Activated naive CD8-positive, alpha-beta T cell treated with anti-CD3 and anti-CD28 coated beads, Interleukin-2, amount 50 U/mL, for 24 hours (primary cell): Measurements from ENCODE around the gene FAAP24.
"Not testable (repeated sequence)": the region's sequence is repeated elsewhere in the genome, so short reads cannot be mapped to it uniquely, and the experiment has no call there.

Experiments
- ATAC-seq: fragments of 150-1000 bp; cut with Tn5 transposase; one replicate; pipeline ENCODE4 v1.10.0; 2021
- DNase-seq: peaks from one replicate; pipeline ENCODE4 v3.0.0; 2021
- H3K27ac Mint-ChIP-seq: one replicate; pipeline ENCODE4 v1.8.0; 2021; ENCODE audit warnings: mild to moderate bottlenecking, mixed read lengths
- H3K27me3 Mint-ChIP-seq: one replicate; pipeline ENCODE4 v1.8.0; 2021; ENCODE audit warnings: mixed read lengths
- H3K36me3 Mint-ChIP-seq: one replicate; pipeline ENCODE4 v1.8.0; 2021; ENCODE audit warnings: low read depth, mixed read lengths
- H3K4me1 Mint-ChIP-seq: one replicate; pipeline ENCODE4 v1.8.0; 2021; ENCODE audit warnings: mixed read lengths
- H3K4me3 Mint-ChIP-seq: one replicate; pipeline ENCODE4 v1.8.0; 2021; ENCODE audit warnings: mild to moderate bottlenecking, moderate library complexity, mixed read lengths
- H3K9me3 Mint-ChIP-seq: one replicate; pipeline ENCODE4 v1.8.0; 2021; ENCODE audit warnings: mixed read lengths

The FAAP24 gene

GRCh38 chr19:32977813-32978212 is 5.8 kb downstream of the FAAP24 start:
- ATAC-seq, H3K4me1 Mint-ChIP-seq, H3K4me3 Mint-ChIP-seq, H3K9me3 Mint-ChIP-seq, H3K27me3 Mint-ChIP-seq, DNase-seq, H3K27ac Mint-ChIP-seq, H3K36me3 Mint-ChIP-seq: not testable (repeated sequence)

GRCh38 chr19:32979807-32980206 is 7.8 kb downstream of the FAAP24 start:
- H3K4me1 Mint-ChIP-seq, H3K36me3 Mint-ChIP-seq, DNase-seq, H3K9me3 Mint-ChIP-seq, H3K4me3 Mint-ChIP-seq, H3K27ac Mint-ChIP-seq, H3K27me3 Mint-ChIP-seq, ATAC-seq: not testable (repeated sequence)

DNA sequence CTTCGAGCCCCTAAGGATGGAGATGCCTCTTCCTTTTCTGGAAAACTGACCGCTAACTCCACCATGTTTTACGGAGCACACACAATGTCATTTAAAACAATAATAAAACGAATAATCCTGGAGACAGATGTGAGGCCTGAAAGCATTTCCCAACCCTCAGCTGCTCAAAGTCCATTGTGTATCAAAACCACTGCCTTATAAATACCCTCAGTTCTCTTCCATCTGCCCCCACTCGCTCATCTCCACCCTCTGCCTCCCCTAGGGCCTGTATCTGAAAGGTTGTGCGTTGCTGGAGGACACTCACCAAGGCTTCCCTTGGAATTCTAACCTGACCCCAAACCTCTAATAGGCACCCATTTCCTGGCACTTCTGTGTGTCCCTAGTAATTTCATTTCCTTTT is 10.4 kb downstream of the FAAP24 start:
- not testable (repeated sequence) for H3K9me3 Mint-ChIP-seq, ATAC-seq, H3K36me3 Mint-ChIP-seq, DNase-seq, H3K4me1 Mint-ChIP-seq, H3K4me3 Mint-ChIP-seq, H3K27me3 Mint-ChIP-seq, H3K27ac Mint-ChIP-seq

GRCh38 chr19:32988254-32988653 is 16.2 kb downstream of the FAAP24 start:
- H3K27me3 Mint-ChIP-seq, H3K4me3 Mint-ChIP-seq, DNase-seq, H3K9me3 Mint-ChIP-seq, H3K36me3 Mint-ChIP-seq, ATAC-seq, H3K4me1 Mint-ChIP-seq, H3K27ac Mint-ChIP-seq: not testable (repeated sequence)

DNA sequence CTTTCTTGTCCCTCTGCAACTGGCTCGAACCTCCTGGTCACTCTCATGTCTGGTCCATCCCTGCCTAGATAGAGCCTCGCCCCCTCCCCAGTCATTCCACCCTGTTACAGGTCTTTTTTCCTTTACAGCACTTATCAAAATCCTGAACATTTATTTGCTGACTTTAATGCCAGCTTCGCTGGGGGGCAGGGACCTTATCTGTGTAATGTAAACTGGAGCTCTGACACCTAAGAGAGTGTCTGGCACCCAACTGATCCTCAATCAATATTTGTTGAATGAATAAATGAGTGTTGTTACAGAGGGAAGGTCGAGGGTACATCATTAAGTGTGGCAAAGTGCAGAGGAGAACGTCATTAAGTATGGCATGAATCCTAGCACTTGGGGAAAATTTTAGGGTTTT is 16.7 kb downstream of the FAAP24 start:
- H3K36me3 Mint-ChIP-seq, result peaks cover 2% of the 10 kb centered on the region
- DNase-seq, result no peak
- H3K4me3 Mint-ChIP-seq, result no peak overlapping the region
- H3K4me1 Mint-ChIP-seq, result no peaks in the 10 kb centered on the region
- no peaks in the 10 kb centered on the region for H3K27me3 Mint-ChIP-seq
- no peaks in the 10 kb centered on the region for H3K9me3 Mint-ChIP-seq
- no peak overlapping the region for H3K27ac Mint-ChIP-seq
- no peak for ATAC-seq

- ATAC-seq, H3K27ac Mint-ChIP-seq, H3K4me1 Mint-ChIP-seq, DNase-seq, H3K36me3 Mint-ChIP-seq, H3K9me3 Mint-ChIP-seq, H3K4me3 Mint-ChIP-seq, H3K27me3 Mint-ChIP-seq: not testable (repeated sequence)
Observed at GRCh38 chr19:32995966-32996365, 23.9 kb downstream of the FAAP24 start.

DNA sequence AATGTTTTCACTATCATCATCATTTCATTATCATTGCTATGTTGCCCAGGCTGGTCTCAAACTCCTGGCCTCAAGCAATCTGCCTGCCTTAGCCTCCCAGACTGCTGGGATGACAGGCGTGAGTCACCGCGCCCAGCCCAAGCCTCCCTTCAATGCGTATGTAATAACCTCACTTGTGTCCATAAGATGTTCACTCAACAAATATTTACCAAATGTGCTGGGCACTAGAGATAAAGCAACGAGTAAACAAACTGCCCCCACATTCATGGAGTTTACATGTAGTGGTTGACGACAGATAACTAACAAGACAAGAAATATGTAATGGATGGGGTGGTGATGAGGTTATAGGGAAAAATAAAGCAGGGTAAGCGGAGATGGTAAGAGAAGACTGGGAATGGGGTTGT is 25.0 kb downstream of the FAAP24 start:
- not testable (repeated sequence) for H3K9me3 Mint-ChIP-seq, ATAC-seq, H3K27me3 Mint-ChIP-seq, H3K27ac Mint-ChIP-seq, H3K4me1 Mint-ChIP-seq, DNase-seq, H3K36me3 Mint-ChIP-seq, H3K4me3 Mint-ChIP-seq

GRCh38 chr19:32997716-32998355 is 25.8 kb downstream of the FAAP24 start:
- ATAC-seq, result no peak
- no peak overlapping the region for H3K4me3 Mint-ChIP-seq
- H3K4me1 Mint-ChIP-seq, result peaks cover 6% of the 10 kb centered on the region
- no peaks in the 10 kb centered on the region for H3K36me3 Mint-ChIP-seq
- H3K27ac Mint-ChIP-seq, result no peak overlapping the region
- DNase-seq, result no peak
- H3K27me3 Mint-ChIP-seq, result no peaks in the 10 kb centered on the region
- H3K9me3 Mint-ChIP-seq, result no peaks in the 10 kb centered on the region

DNA sequence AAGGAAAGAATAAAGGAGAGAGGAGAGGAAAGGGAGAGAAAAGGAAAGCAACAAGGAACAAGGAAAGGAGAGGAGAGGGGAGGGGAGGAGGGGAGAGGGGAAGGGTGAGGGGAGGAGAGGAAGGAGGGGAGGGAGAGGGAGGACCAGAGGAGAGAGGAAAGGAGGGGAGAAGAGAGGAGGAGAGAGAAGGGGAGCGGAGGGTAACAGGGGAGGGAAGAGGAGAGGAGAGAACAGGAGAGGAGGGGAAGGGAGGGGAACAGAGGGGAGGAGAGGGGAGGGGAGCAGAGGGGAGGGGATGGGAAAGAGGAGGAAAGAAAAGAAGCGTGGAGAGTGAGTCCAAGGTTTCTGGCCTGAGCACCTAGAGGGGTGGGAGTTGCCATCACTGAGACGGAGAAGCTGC is 26.7 kb downstream of the FAAP24 start:
- no peaks in the 10 kb centered on the region for H3K27me3 Mint-ChIP-seq
- H3K4me1 Mint-ChIP-seq, result peaks cover 6% of the 10 kb centered on the region
- no peaks in the 10 kb centered on the region for H3K9me3 Mint-ChIP-seq
- no peaks in the 10 kb centered on the region for H3K36me3 Mint-ChIP-seq
- no peak overlapping the region for H3K4me3 Mint-ChIP-seq
- no peak overlapping the region for H3K27ac Mint-ChIP-seq
- ATAC-seq (no peak), DNase-seq (no peak)

DNA sequence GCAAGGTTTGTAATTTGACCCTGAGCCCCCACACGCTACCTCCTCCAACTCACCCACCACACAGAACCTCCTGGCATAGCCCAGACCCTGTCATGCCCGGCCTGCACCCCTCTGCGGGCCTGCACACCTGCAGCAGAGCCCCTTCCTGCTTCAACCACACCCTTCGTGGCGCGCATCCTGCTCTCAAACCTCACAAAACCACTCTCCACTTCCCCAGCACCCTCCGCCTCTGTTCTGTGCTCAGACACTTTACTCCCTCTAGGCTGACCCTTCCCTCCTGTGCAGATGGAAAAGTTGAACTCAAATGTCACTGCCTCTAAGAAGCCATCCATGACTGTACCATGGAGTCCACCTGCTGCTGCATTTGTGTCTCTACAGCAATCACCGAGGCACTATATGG is 28.5 kb downstream of the FAAP24 start:
- H3K36me3 Mint-ChIP-seq, result peaks cover under 1% of the 10 kb centered on the region
- H3K4me3 Mint-ChIP-seq, result no peak overlapping the region
- H3K27ac Mint-ChIP-seq, result peak overlapping the region; percentile 23
- DNase-seq, result no peak
- H3K4me1 Mint-ChIP-seq, result peaks cover 6% of the 10 kb centered on the region
- no peaks in the 10 kb centered on the region for H3K27me3 Mint-ChIP-seq
- no peaks in the 10 kb centered on the region for H3K9me3 Mint-ChIP-seq
- peak; percentile 71 for ATAC-seq

DNA sequence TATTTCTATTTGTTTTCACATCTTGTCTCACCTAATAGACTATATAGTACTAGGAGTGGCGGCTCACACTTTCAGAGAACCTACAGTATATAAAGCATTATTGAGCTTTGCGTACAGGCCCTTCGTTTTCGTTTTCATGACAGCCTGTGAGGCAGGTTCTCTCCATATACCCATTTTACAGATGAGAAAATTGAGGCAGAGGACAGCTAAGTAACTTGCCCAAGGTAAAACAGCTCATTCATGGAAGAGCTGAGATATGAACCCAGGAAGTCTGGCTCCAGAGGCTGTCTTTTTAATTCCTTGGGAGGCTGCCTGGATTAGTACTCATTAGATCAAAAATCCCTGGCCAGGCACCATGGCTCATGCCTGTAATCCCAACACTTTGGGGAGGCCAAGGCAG is 28.9 kb downstream of the FAAP24 start:
- ATAC-seq (no peak), DNase-seq (no peak)
- Mint-ChIP-seq H3K36me3 (peaks cover 2% of the 10 kb centered on the region), H3K9me3 (no peaks in the 10 kb centered on the region), H3K27ac (peak overlapping the region; percentile 23), H3K4me1 (peaks cover 6% of the 10 kb centered on the region), H3K4me3 (no peak overlapping the region), H3K27me3 (no peaks in the 10 kb centered on the region)

- not testable (repeated sequence) for H3K36me3 Mint-ChIP-seq, H3K4me1 Mint-ChIP-seq, H3K4me3 Mint-ChIP-seq, H3K27ac Mint-ChIP-seq, DNase-seq, ATAC-seq, H3K9me3 Mint-ChIP-seq, H3K27me3 Mint-ChIP-seq
Observed at GRCh38 chr19:33002126-33002865, 30.3 kb downstream of the FAAP24 start.

- not testable (repeated sequence) for H3K27me3 Mint-ChIP-seq, H3K9me3 Mint-ChIP-seq, H3K4me3 Mint-ChIP-seq, H3K27ac Mint-ChIP-seq, H3K4me1 Mint-ChIP-seq, ATAC-seq, H3K36me3 Mint-ChIP-seq, DNase-seq
Observed at GRCh38 chr19:33003424-33004024, 31.5 kb downstream of the FAAP24 start.

DNA sequence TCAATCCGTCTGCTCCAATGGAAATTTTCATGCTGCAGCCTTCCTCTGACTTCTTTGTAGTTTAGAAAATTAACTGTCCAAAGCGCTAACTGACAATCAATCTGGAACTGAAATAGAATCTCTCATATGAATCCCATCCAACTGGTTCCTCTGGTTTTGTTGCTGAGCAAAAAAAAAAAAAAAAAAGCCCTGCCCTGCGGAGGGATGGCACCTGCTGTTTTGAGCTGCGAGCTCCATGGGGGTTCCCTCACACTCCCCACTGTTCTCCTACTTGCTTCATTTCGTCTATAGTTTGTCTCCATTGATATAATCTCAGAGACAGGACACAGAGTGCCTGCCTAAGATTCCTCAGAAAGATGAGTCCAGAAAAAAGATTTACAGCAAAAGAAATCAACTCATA is 33.4 kb downstream of the FAAP24 start:
- Mint-ChIP-seq H3K4me1 (peaks cover 4% of the 10 kb centered on the region), H3K9me3 (no peaks in the 10 kb centered on the region), H3K27ac (no peak overlapping the region), H3K4me3 (no peak overlapping the region), H3K27me3 (no peaks in the 10 kb centered on the region), H3K36me3 (peaks cover 2% of the 10 kb centered on the region)
- ATAC-seq (no peak), DNase-seq (no peak)

DNA sequence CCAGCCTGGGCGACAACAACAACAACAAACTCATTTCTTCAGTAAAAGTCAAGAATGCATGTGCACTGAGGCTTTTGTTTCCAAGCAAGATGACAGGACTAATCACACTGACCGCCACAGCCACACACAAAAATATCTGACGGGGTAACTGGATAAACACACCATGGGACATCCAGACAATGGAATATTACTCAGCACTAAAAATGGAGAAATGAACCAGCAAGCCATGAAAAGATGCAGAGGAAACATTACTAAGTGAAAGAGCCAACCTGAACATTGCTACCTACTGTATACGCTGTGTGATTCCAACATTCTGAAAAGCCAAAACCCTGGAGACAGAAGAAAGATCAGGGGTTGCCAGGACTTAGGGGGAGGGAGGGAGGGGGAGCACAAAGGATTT is 36.7 kb downstream of the FAAP24 start:
- H3K27ac Mint-ChIP-seq, result no peak overlapping the region
- no peak for DNase-seq
- H3K4me1 Mint-ChIP-seq, result no peaks in the 10 kb centered on the region
- ATAC-seq, result no peak
- H3K4me3 Mint-ChIP-seq, result no peak overlapping the region
- H3K9me3 Mint-ChIP-seq, result no peaks in the 10 kb centered on the region
- peaks cover 3% of the 10 kb centered on the region for H3K36me3 Mint-ChIP-seq
- no peaks in the 10 kb centered on the region for H3K27me3 Mint-ChIP-seq
